ENCODE measurements around the gene FAM237B. TPM values are rescaled to one million over a fixed set of nuclear protein-coding genes. Genes with fewer than 3 reads are reported as not detected.

Gene FAM237B
- total RNA-seq, 1 donor from 2014 or later, result not detected

- DNase-seq, result no peak
Observed at GRCh38 chr7:90290244-90291113, 30.6 kb downstream of the FAM237B start.

- no peak for DNase-seq
Observed at GRCh38 chr7:90288154-90288553, 33.0 kb downstream of the FAM237B start.

GRCh38 chr7:90276033-90276728 lies 44.9 kb downstream of the FAM237B start:
- DNase-seq, result no peak

GRCh38 chr7:90274161-90274560 lies 46.9 kb downstream of the FAM237B start:
- no peak for DNase-seq

- DNase-seq, result no peak
Observed at GRCh38 chr7:90272242-90272641, 48.9 kb downstream of the FAM237B start.

- DNase-seq, result no peak
Observed at GRCh38 chr7:90271753-90272152, 49.4 kb downstream of the FAM237B start.

- no peak for DNase-seq
Observed at GRCh38 chr7:90270431-90271178, 50.5 kb downstream of the FAM237B start.

GRCh38 chr7:90269163-90269562 lies 51.9 kb downstream of the FAM237B start:
- DNase-seq, result no peak

GRCh38 chr7:90267263-90267858 lies 53.7 kb downstream of the FAM237B start:
- DNase-seq, result no peak

GRCh38 chr7:90266808-90267207 lies 54.3 kb downstream of the FAM237B start:
- DNase-seq, result no peak

Other genes starting within 250 kb of the FAM237B start
- gene STEAP1, start 166.8 kb downstream of the FAM237B start, total RNA-seq, result 13.8 TPM
- gene STEAP2, start 109.6 kb downstream of the FAM237B start, total RNA-seq, result 15.5 TPM
- 8.0 TPM for gene CFAP69, start 76.1 kb downstream of the FAM237B start, total RNA-seq
- 16.1 TPM for gene GTPBP10, start 25.4 kb upstream of the FAM237B start, total RNA-seq
- gene CLDN12, start 82.2 kb upstream of the FAM237B start, total RNA-seq, result 26.9 TPM
- not detected for gene PTTG1IP2, start 148.3 kb upstream of the FAM237B start, total RNA-seq

Measured in tongue (tissue), 2 donors.